ENCODE data around the gene CABP2. TPM values are rescaled to one million over a fixed set of nuclear protein-coding genes. Genes with fewer than 3 reads are reported as not detected.
"Not testable (repeated sequence)": the region's sequence is repeated elsewhere in the genome, so short reads cannot be mapped to it uniquely, and the experiment has no call there.

CABP2 gene
- polyA plus RNA-seq, 1 of the 3 experiments (the other 2 are of a cell fraction), result not detected

GRCh38 chr11:67486481-67487195, 36.6 kb downstream of the CABP2 start:
- Histone ChIP-seq H2AFZ (ENCODE audit: low read depth) (no peak overlapping the region), H3K79me2 (ENCODE audit: insufficient read depth) (peaks cover 25% of the 10 kb centered on the region), H3K9me3 (no peaks in the 10 kb centered on the region), H3K4me2 (no peak overlapping the region), H3F3A (replicated peaks; ENCODE audit: insufficient read depth) (no peaks in the 10 kb centered on the region), H3K27ac (ENCODE audit: low read depth in 2 of 2, low read length in 1 of 2) (no peak overlapping the region), H3K9me2 (no peaks in the 10 kb centered on the region), H3K36me3 (replicated peaks in 1 of 2; ENCODE audit: control insufficient read depth in 1 of 2, insufficient read depth in 2 of 2, low read length in 1 of 2) (peaks cover 0 to 27% of the 10 kb centered on the region in 2 experiments), H4K20me1 (ENCODE audit: insufficient read depth) (no peaks in the 10 kb centered on the region), H3K27me3 (ENCODE audit: insufficient read depth) (no peaks in the 10 kb centered on the region), H3K9ac (no peak overlapping the region), H3K4me1 (ENCODE audit: control insufficient read depth in 1 of 2, insufficient read depth in 2 of 2, low read depth in 1 of 2, low read length in 1 of 2) (peaks cover 6 to 17% of the 10 kb centered on the region in 2 experiments; a peak in 3 of 4 replicates), H3K4me3 (ENCODE audit: low read depth in 2 of 2, low read length in 1 of 2) (no peak overlapping the region)
- TF ChIP-seq TAF1 (IDR thresholded peaks at IDR 0.05; ENCODE audit: borderline replicate concordance, low read depth, low read length) (no peak), EZH2phosphoT487 (IDR thresholded peaks at IDR 0.05; ENCODE audit: borderline replicate concordance, low read depth) (no peak), YY1 (IDR thresholded peaks at IDR 0.05; ENCODE audit: low read depth) (no peak), NRF1 (IDR thresholded peaks at IDR 0.05; ENCODE audit: low read depth, low read length) (no peak), RFX5 (IDR thresholded peaks at IDR 0.05; ENCODE audit: low read length) (no peak), MEF2A (IDR thresholded peaks at IDR 0.05; ENCODE audit: borderline replicate concordance, low read depth) (no peak), POLR2AphosphoS5 (IDR thresholded peaks at IDR 0.05; ENCODE audit: low read depth, low read length) (no peak), FOXM1 (IDR thresholded peaks at IDR 0.05; ENCODE audit: low read depth) (no peak), MXI1 (IDR thresholded peaks at IDR 0.05; ENCODE audit: low read depth, low read length) (no peak), SIN3A (IDR thresholded peaks at IDR 0.05; ENCODE audit: borderline replicate concordance, low read depth, low read length) (no peak), PBX3 (IDR thresholded peaks at IDR 0.05) (no peak), GABPA (IDR thresholded peaks at IDR 0.05; ENCODE audit: low read depth) (no peak), FOXJ3 (CRISPR knock-in tag; IDR thresholded peaks at IDR 0.05) (no peak), TCF12 (IDR thresholded peaks at IDR 0.05) (no peak), NFIC (IDR thresholded peaks at IDR 0.05; ENCODE audit: borderline replicate concordance) (no peak), RCOR1 (IDR thresholded peaks at IDR 0.05; ENCODE audit: low read length) (no peak)
- TF ChIP-seq, protein P1, sequence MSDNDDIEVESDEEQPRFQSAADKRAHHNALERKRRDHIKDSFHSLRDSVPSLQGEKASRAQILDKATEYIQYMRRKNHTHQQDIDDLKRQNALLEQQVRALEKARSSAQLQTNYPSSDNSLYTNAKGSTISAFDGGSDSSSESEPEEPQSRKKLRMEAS (IDR thresholded peaks at IDR 0.05; ENCODE audit: low read depth), result no peak
- TF ChIP-seq, protein P2, sequence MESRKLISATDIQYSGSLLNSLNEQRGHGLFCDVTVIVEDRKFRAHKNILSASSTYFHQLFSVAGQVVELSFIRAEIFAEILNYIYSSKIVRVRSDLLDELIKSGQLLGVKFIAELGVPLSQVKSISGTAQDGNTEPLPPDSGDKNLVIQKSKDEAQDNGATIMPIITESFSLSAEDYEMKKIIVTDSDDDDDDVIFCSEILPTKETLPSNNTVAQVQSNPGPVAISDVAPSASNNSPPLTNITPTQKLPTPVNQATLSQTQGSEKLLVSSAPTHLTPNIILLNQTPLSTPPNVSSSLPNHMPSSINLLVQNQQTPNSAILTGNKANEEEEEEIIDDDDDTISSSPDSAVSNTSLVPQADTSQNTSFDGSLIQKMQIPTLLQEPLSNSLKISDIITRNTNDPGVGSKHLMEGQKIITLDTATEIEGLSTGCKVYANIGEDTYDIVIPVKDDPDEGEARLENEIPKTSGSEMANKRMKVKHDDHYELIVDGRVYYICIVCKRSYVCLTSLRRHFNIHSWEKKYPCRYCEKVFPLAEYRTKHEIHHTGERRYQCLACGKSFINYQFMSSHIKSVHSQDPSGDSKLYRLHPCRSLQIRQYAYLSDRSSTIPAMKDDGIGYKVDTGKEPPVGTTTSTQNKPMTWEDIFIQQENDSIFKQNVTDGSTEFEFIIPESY (IDR thresholded peaks at IDR 0.05; ENCODE audit: borderline replicate concordance, low read depth), result no peak
- TF ChIP-seq, protein P3, sequence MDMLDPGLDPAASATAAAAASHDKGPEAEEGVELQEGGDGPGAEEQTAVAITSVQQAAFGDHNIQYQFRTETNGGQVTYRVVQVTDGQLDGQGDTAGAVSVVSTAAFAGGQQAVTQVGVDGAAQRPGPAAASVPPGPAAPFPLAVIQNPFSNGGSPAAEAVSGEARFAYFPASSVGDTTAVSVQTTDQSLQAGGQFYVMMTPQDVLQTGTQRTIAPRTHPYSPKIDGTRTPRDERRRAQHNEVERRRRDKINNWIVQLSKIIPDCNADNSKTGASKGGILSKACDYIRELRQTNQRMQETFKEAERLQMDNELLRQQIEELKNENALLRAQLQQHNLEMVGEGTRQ (IDR thresholded peaks at IDR 0.05; ENCODE audit: borderline replicate concordance, low read depth, low read length), result no peak
- ChIA-PET POLR2A (no interaction called here), CTCF (interaction anchor here (1.4 kb wide), 1 partner anchor 59 kb away, joined by 3 read pairs; the partner anchor contains the start of gene RPS6KB2)
- WGBS (ENCODE audit: low lambda C conversion rate), result 96% methylated on average over 13 of the region's 20 CpGs
- no peak for DNase-seq

DNA sequence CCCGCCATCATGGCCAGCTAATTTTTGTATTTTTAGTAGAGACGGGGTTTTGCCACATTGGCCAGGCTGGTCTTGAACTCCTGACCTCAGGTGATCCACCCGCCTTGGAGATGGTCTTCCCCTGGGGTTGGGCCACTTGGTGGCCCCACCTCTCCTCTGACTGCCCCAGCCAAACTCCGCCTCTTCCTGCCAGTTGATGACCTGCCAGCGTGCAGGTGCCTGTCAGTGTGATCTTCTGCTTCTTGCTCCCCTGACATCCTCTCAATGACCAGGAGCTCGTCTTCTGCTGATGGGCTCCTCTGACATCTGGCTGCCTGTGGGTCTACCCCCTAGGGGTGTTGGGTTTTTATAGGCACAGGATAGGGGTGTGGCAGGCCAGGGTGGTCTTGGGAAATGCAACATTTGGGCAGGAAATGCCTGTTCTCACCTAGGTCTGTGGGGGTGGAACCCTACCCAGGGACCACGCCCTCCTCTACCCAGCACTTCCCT, 37.3 kb downstream of the CABP2 start:
- H3K4me2 ChIP-seq; DNase-seq; H3K9ac ChIP-seq; H2AFZ ChIP-seq (ENCODE audit: low read depth); H3K27ac ChIP-seq (ENCODE audit: low read depth in 2 of 2, low read length in 1 of 2); H3F3A ChIP-seq (replicated peaks; ENCODE audit: insufficient read depth); H4K20me1 ChIP-seq (ENCODE audit: insufficient read depth); H3K27me3 ChIP-seq (ENCODE audit: insufficient read depth); H3K9me2 ChIP-seq; POLR2A ChIA-PET; H3K4me3 ChIP-seq (ENCODE audit: low read depth in 2 of 2, low read length in 1 of 2); H3K9me3 ChIP-seq: not testable (repeated sequence)
- Histone ChIP-seq H3K4me1 (ENCODE audit: control insufficient read depth in 1 of 2, insufficient read depth in 2 of 2, low read depth in 1 of 2, low read length in 1 of 2) (peaks cover 6 to 17% of the 10 kb centered on the region in 2 experiments; a peak in 3 of 4 replicates), H3K79me2 (ENCODE audit: insufficient read depth) (peaks cover 25% of the 10 kb centered on the region), H3K36me3 (replicated peaks in 1 of 2; ENCODE audit: control insufficient read depth in 1 of 2, insufficient read depth in 2 of 2, low read length in 1 of 2) (peaks cover 0 to 24% of the 10 kb centered on the region in 2 experiments)
- CTCF ChIA-PET, result interaction anchor here (1.4 kb wide), 1 partner anchor 58 kb away, joined by 3 read pairs; the partner anchor contains the start of gene RPS6KB2
- WGBS (ENCODE audit: low lambda C conversion rate), result 94% methylated on average over 7 of the region's 7 CpGs
